ENCODE data around the gene SUPT6H. TPM values are rescaled to one million over a fixed set of nuclear protein-coding genes. Genes with fewer than 3 reads are reported as not detected.

SUPT6H gene
- total RNA-seq, 1 experiment from 2014 or later, result 61.3 TPM

- TF ChIP-seq USF1 (CRISPR knock-in tag; IDR thresholded peaks at IDR 0.05) (peak; percentile 68; the same call in 1 of the 2 replicates), PRRX2 (CRISPR knock-in tag; IDR thresholded peaks at IDR 0.05) (peak; percentile 75; the same call in 1 of the 2 replicates), SOX15 (CRISPR knock-in tag; IDR thresholded peaks at IDR 0.05) (no peak), ZNF232 (CRISPR knock-in tag; IDR thresholded peaks at IDR 0.05) (0 out of 2 replicates have a peak, but pooled peaks have one; percentile 66), TEAD1 (CRISPR knock-in tag; IDR thresholded peaks at IDR 0.05) (peak; percentile 64; the same call in 1 of the 2 replicates), MYBL2 (CRISPR knock-in tag; IDR thresholded peaks at IDR 0.05) (peak; percentile 83; the same call in 1 of the 2 replicates), SMAD4 (CRISPR knock-in tag; IDR thresholded peaks at IDR 0.05) (no peak; the same call in 1 of the 2 replicates), ETV6 (CRISPR knock-in tag; IDR thresholded peaks at IDR 0.05) (peak; percentile 90), MAX (CRISPR knock-in tag; IDR thresholded peaks at IDR 0.05) (peak; percentile 94), NFE2L1 (CRISPR knock-in tag; IDR thresholded peaks at IDR 0.05) (no peak), FOXK1 (CRISPR knock-in tag; IDR thresholded peaks at IDR 0.05) (peak; percentile 38; the same call in 1 of the 2 replicates), USF2 (CRISPR knock-in tag; IDR thresholded peaks at IDR 0.05) (no peak), HMGXB4 (CRISPR knock-in tag; IDR thresholded peaks at IDR 0.05) (peak; percentile 28; the same call in 1 of the 2 replicates), FOXP1 (CRISPR knock-in tag; IDR thresholded peaks at IDR 0.05; ENCODE audit: borderline replicate concordance) (0 out of 2 replicates have a peak, but pooled peaks have one; percentile 48), SP1 (CRISPR knock-in tag; conservative IDR thresholded peaks at IDR 0.05) (peak; percentile 80), SMAD3 (CRISPR knock-in tag; IDR thresholded peaks at IDR 0.05; ENCODE audit: borderline replicate concordance) (peak; percentile 54; the same call in 1 of the 2 replicates), EMX1 (CRISPR knock-in tag; IDR thresholded peaks at IDR 0.05) (peak; percentile 73; the same call in 1 of the 2 replicates)
- TF ChIP-seq, protein P1, sequence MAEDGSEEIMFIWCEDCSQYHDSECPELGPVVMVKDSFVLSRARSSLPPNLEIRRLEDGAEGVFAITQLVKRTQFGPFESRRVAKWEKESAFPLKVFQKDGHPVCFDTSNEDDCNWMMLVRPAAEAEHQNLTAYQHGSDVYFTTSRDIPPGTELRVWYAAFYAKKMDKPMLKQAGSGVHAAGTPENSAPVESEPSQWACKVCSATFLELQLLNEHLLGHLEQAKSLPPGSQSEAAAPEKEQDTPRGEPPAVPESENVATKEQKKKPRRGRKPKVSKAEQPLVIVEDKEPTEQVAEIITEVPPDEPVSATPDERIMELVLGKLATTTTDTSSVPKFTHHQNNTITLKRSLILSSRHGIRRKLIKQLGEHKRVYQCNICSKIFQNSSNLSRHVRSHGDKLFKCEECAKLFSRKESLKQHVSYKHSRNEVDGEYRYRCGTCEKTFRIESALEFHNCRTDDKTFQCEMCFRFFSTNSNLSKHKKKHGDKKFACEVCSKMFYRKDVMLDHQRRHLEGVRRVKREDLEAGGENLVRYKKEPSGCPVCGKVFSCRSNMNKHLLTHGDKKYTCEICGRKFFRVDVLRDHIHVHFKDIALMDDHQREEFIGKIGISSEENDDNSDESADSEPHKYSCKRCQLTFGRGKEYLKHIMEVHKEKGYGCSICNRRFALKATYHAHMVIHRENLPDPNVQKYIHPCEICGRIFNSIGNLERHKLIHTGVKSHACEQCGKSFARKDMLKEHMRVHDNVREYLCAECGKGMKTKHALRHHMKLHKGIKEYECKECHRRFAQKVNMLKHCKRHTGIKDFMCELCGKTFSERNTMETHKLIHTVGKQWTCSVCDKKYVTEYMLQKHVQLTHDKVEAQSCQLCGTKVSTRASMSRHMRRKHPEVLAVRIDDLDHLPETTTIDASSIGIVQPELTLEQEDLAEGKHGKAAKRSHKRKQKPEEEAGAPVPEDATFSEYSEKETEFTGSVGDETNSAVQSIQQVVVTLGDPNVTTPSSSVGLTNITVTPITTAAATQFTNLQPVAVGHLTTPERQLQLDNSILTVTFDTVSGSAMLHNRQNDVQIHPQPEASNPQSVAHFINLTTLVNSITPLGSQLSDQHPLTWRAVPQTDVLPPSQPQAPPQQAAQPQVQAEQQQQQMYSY (CRISPR knock-in tag; IDR thresholded peaks at IDR 0.05), result peak; percentile 97
- TF ChIP-seq, protein P2, sequence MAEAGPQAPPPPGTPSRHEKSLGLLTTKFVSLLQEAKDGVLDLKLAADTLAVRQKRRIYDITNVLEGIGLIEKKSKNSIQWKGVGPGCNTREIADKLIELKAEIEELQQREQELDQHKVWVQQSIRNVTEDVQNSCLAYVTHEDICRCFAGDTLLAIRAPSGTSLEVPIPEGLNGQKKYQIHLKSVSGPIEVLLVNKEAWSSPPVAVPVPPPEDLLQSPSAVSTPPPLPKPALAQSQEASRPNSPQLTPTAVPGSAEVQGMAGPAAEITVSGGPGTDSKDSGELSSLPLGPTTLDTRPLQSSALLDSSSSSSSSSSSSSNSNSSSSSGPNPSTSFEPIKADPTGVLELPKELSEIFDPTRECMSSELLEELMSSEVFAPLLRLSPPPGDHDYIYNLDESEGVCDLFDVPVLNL (CRISPR knock-in tag; IDR thresholded peaks at IDR 0.05; ENCODE audit: borderline replicate concordance, low read depth), result no peak
- TF ChIP-seq, protein P3, sequence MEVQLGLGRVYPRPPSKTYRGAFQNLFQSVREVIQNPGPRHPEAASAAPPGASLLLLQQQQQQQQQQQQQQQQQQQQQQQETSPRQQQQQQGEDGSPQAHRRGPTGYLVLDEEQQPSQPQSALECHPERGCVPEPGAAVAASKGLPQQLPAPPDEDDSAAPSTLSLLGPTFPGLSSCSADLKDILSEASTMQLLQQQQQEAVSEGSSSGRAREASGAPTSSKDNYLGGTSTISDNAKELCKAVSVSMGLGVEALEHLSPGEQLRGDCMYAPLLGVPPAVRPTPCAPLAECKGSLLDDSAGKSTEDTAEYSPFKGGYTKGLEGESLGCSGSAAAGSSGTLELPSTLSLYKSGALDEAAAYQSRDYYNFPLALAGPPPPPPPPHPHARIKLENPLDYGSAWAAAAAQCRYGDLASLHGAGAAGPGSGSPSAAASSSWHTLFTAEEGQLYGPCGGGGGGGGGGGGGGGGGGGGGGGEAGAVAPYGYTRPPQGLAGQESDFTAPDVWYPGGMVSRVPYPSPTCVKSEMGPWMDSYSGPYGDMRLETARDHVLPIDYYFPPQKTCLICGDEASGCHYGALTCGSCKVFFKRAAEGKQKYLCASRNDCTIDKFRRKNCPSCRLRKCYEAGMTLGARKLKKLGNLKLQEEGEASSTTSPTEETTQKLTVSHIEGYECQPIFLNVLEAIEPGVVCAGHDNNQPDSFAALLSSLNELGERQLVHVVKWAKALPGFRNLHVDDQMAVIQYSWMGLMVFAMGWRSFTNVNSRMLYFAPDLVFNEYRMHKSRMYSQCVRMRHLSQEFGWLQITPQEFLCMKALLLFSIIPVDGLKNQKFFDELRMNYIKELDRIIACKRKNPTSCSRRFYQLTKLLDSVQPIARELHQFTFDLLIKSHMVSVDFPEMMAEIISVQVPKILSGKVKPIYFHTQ (CRISPR knock-in tag; IDR thresholded peaks at IDR 0.05), result 0 out of 2 replicates have a peak, but pooled peaks have one; percentile 56
- TF ChIP-seq, protein P4, sequence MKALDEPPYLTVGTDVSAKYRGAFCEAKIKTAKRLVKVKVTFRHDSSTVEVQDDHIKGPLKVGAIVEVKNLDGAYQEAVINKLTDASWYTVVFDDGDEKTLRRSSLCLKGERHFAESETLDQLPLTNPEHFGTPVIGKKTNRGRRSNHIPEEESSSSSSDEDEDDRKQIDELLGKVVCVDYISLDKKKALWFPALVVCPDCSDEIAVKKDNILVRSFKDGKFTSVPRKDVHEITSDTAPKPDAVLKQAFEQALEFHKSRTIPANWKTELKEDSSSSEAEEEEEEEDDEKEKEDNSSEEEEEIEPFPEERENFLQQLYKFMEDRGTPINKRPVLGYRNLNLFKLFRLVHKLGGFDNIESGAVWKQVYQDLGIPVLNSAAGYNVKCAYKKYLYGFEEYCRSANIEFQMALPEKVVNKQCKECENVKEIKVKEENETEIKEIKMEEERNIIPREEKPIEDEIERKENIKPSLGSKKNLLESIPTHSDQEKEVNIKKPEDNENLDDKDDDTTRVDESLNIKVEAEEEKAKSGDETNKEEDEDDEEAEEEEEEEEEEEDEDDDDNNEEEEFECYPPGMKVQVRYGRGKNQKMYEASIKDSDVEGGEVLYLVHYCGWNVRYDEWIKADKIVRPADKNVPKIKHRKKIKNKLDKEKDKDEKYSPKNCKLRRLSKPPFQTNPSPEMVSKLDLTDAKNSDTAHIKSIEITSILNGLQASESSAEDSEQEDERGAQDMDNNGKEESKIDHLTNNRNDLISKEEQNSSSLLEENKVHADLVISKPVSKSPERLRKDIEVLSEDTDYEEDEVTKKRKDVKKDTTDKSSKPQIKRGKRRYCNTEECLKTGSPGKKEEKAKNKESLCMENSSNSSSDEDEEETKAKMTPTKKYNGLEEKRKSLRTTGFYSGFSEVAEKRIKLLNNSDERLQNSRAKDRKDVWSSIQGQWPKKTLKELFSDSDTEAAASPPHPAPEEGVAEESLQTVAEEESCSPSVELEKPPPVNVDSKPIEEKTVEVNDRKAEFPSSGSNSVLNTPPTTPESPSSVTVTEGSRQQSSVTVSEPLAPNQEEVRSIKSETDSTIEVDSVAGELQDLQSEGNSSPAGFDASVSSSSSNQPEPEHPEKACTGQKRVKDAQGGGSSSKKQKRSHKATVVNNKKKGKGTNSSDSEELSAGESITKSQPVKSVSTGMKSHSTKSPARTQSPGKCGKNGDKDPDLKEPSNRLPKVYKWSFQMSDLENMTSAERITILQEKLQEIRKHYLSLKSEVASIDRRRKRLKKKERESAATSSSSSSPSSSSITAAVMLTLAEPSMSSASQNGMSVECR (CRISPR knock-in tag; IDR thresholded peaks at IDR 0.05; ENCODE audit: borderline replicate concordance), result peak; percentile 91; the same call in 1 of the 2 replicates
These were observed 49.1 kb downstream of the SUPT6H start (continued) for GRCh38 chr17:28710861-28711722.
